NCI-H524 treated with DMSO at 0.1 percent for 48 hours (cell line): ENCODE results near the gene TMEM87A.
"Not testable (repeated sequence)": the region's sequence is repeated elsewhere in the genome, so short reads cannot be mapped to it uniquely, and the experiment has no call there.

Experiments
- DNase-seq: peaks from one replicate; lab custom pipeline; 2025; lab: John Stamatoyannopoulos, UW

TMEM87A gene

GRCh38 chr15:42270551-42270950 lies 2.7 kb downstream of the TMEM87A start:
- no peak for DNase-seq

- no peak for DNase-seq
These were observed 5.9 kb downstream of the TMEM87A start for GRCh38 chr15:42267286-42267685.

- no peak for DNase-seq
These were observed 8.4 kb downstream of the TMEM87A start for GRCh38 chr15:42264795-42265194.

- DNase-seq, result no peak
These were observed 19.9 kb downstream of the TMEM87A start for GRCh38 chr15:42253300-42253699.

GRCh38 chr15:42240823-42241222 lies 32.4 kb downstream of the TMEM87A start:
- no peak for DNase-seq

- no peak for DNase-seq
These were observed 33.6 kb downstream of the TMEM87A start for GRCh38 chr15:42239528-42240182.

- no peak for DNase-seq
These were observed 40.1 kb downstream of the TMEM87A start for GRCh38 chr15:42233107-42233506.

GRCh38 chr15:42232606-42233005 lies 40.6 kb downstream of the TMEM87A start:
- no peak for DNase-seq

- no peak for DNase-seq
These were observed 42.1 kb downstream of the TMEM87A start for GRCh38 chr15:42231088-42231487.

GRCh38 chr15:42228981-42229380 lies 44.3 kb downstream of the TMEM87A start:
- not testable (repeated sequence) for DNase-seq

- DNase-seq, result no peak
These were observed 45.2 kb downstream of the TMEM87A start for GRCh38 chr15:42228036-42228435.

GRCh38 chr15:42226648-42227047 lies 46.6 kb downstream of the TMEM87A start:
- no peak for DNase-seq

GRCh38 chr15:42220216-42220615 lies 53.0 kb downstream of the TMEM87A start:
- DNase-seq, result no peak

- DNase-seq, result no peak
These were observed 54.2 kb downstream of the TMEM87A start for GRCh38 chr15:42218953-42219592.

- no peak for DNase-seq
These were observed 55.7 kb downstream of the TMEM87A start for GRCh38 chr15:42217568-42217967.

GRCh38 chr15:42215913-42216829 lies 57.1 kb downstream of the TMEM87A start:
- DNase-seq, result no peak

- DNase-seq, result no peak
These were observed 58.6 kb downstream of the TMEM87A start for GRCh38 chr15:42214600-42214999.

GRCh38 chr15:42213511-42213910 lies 59.7 kb downstream of the TMEM87A start:
- no peak for DNase-seq

- DNase-seq, result no peak
These were observed 62.5 kb downstream of the TMEM87A start for GRCh38 chr15:42210696-42211095.

- DNase-seq, result peak; percentile 72
These were observed 65.3 kb downstream of the TMEM87A start, which contains the start of gene VPS39 for GRCh38 chr15:42207674-42208579. Gene VPS39, minus strand, starts transcription at chr15:42208304. Its CDS starts 151 bp downstream, at chr15:42208153.

GRCh38 chr15:42206406-42206805 lies 66.8 kb downstream of the TMEM87A start:
- peak; percentile 97 for DNase-seq

GRCh38 chr15:42203891-42204290 lies 69.3 kb downstream of the TMEM87A start:
- no peak for DNase-seq
